K562 (cell line): ENCODE data around the gene OR9Q1. TPM values are rescaled to one million over a fixed set of nuclear protein-coding genes. Genes with fewer than 3 reads are reported as not detected.
A peak's percentile ranks its signal among the peaks of the same experiment; 100 is the strongest.

ENCODE experiments used
- ATAC-seq: fragments of 200-7000 bp; cut with Tn5 transposase; 3 replicates; pipeline ENCODE4 v1.9.1; 2020; ENCODE audit warnings: moderate library complexity
- BruUV-seq: library from RNA; stranded (reverse); fragments of 400-500 nt; replicated peaks from 2 replicates; lab custom pipeline; 2021; lab: Mats Ljungman, UMichigan
- CTCF ChIA-PET: fragments of 300-600 bp; formaldehyde crosslinking; extraction: SDS; loops from one replicate; lab custom pipeline; 2021; ENCODE audit warnings: low intra/inter-chr PET ratio; lab: Yijun Ruan, JAX
- POLR2A ChIA-PET: fragments of 300-600, 350-650 bp; sonication (Branson Sonifier 250); formaldehyde crosslinking; extraction: SDS; loops from one replicate; lab custom pipeline; 2021; ENCODE audit warnings: antibody characterized with exemption, inconsistent platforms; lab: Yijun Ruan, JAX
- DNase-seq, 4 experiments: peaks; one replicate each; pipeline versions ENCODE4 v3.0.0 to v3.0.0-alpha.2; 2011 to 2018; ENCODE audit warnings: low spot score in 3 of 4, mixed read lengths in 3 of 4; ENCODE audit errors: extremely low read depth in 1 of 4
- FAIRE-seq: peaks from 2 replicates; lab custom pipeline; 2011; peaks lifted over from hg19 to GRCh38; lab: Jason Lieb, UNC
- H2AFZ ChIP-seq: 2 replicates; pipeline ENCODE4 v1.6.0; 2011; ENCODE audit warnings: low read depth, low read length, control low read depth, inconsistent platforms
- H3K27ac ChIP-seq: fragments of 200-600 bp; 3 replicates; pipeline ENCODE4 v1.8.0; 2011; ENCODE audit warnings: low read depth, mild to moderate bottlenecking, control low read depth, inconsistent platforms, low read length, moderate library complexity, mixed read lengths; ENCODE audit errors: extremely low read depth
- H3K27me3 ChIP-seq, 2 experiments: fragments of 300-600 bp in 1 of 2; 2 replicates in 1 of 2; 3 replicates in 1 of 2; pipeline versions ENCODE4 v1.6.0 to v1.8.0; 2011; ENCODE audit warnings: inconsistent platforms in 2 of 2, low read length in 2 of 2, mild to moderate bottlenecking in 1 of 2, mixed read lengths in 1 of 2, moderate library complexity in 1 of 2; ENCODE audit not compliant: control insufficient read depth in 2 of 2, insufficient read depth in 2 of 2
- H3K36me3 ChIP-seq: fragments of 300-600 bp; 3 replicates; pipeline ENCODE4 v1.8.0; 2011; ENCODE audit warnings: mild to moderate bottlenecking, low read length, inconsistent platforms; ENCODE audit not compliant: control insufficient read depth, insufficient read depth
- H3K4me1 ChIP-seq, 2 experiments: fragments of 200-600 bp in 1 of 2; replicated peaks in 1 of 2; 2 replicates in 1 of 2; 3 replicates in 1 of 2; pipeline versions ENCODE4 v1.5.1 to v1.8.0; 2011; ENCODE audit warnings: inconsistent platforms in 2 of 2, low read length in 2 of 2, mild to moderate bottlenecking in 1 of 2, mixed read lengths in 1 of 2, moderate library complexity in 1 of 2; ENCODE audit not compliant: control insufficient read depth in 2 of 2, insufficient read depth in 2 of 2
- H3K4me2 ChIP-seq: 2 replicates; pipeline ENCODE4 v1.6.1; 2011; ENCODE audit warnings: low read length, control low read depth, inconsistent platforms, mixed read lengths; ENCODE audit not compliant: insufficient read depth
- H3K4me3 ChIP-seq: fragments of 200-600 bp; sonication (generic), shearing (Covaris generic); 2 replicates; pipeline ENCODE4 v1.5.1; 2016; ENCODE audit warnings: control low read depth, inconsistent platforms
- H3K79me2 ChIP-seq: fragments of 200-600 bp; 3 replicates; pipeline ENCODE4 v1.8.0; 2011; ENCODE audit warnings: low read length, inconsistent platforms; ENCODE audit not compliant: control insufficient read depth, insufficient read depth
- H3K9ac ChIP-seq, 2 experiments: 2 replicates each; pipeline versions ENCODE4 v1.6.0 to v1.6.1; 2011; ENCODE audit warnings: low read depth in 2 of 2, low read length in 2 of 2, control low read depth in 1 of 2, inconsistent platforms in 1 of 2, mild to moderate bottlenecking in 1 of 2, mixed read lengths in 1 of 2; ENCODE audit not compliant: insufficient read depth in 1 of 2
- H3K9me1 ChIP-seq: one replicate; pipeline ENCODE4 v1.6.0; 2011; ENCODE audit warnings: inconsistent platforms, mild to moderate bottlenecking, low read length, moderate library complexity; ENCODE audit not compliant: control insufficient read depth, insufficient read depth
- H3K9me3 ChIP-seq: replicated peaks from 2 replicates; pipeline ENCODE4 v1.5.1; 2011; ENCODE audit warnings: low read depth, low read length, inconsistent platforms; ENCODE audit not compliant: control insufficient read depth, insufficient read depth
- H4K20me1 ChIP-seq: replicated peaks from 2 replicates; pipeline ENCODE4 v1.6.1; 2011; ENCODE audit warnings: low read length, inconsistent platforms, mixed read lengths; ENCODE audit not compliant: control insufficient read depth, insufficient read depth
- CHAMP1 ChIP-seq: fragments of 450-650 bp; IDR thresholded peaks from 2 replicates; pipeline ENCODE4 v1.6.1; 2016; ENCODE audit warnings: mild to moderate bottlenecking
- ELF2 ChIP-seq: fragments of 250-450 bp; sonication (Bioruptor Pico); IDR thresholded peaks from 2 replicates; pipeline ENCODE4 v1.5.0; 2021; ENCODE audit warnings: mild to moderate bottlenecking
- MAZ ChIP-seq, 2 experiments: fragments of 450-650 bp in 1 of 2; sonication (generic) in 1 of 2; formaldehyde crosslinking; IDR thresholded peaks in 1 of 2; conservative IDR thresholded peaks in 1 of 2; 2 replicates each; pipeline versions ENCODE4 v1.4.0 to v1.5.0; 2020; ENCODE audit warnings: mild to moderate bottlenecking in 1 of 2, missing genetic modification reagents in 1 of 2
- NFXL1 ChIP-seq: fragments of 450-650 bp; formaldehyde crosslinking; IDR thresholded peaks from 2 replicates; pipeline ENCODE4 v1.4.0; 2021; ENCODE audit warnings: mild to moderate bottlenecking
- RBM22 ChIP-seq: fragments of 200-400 bp; formaldehyde crosslinking; IDR thresholded peaks from 2 replicates; pipeline ENCODE4 v1.6.1; 2018; ENCODE audit warnings: low read length, low read depth; ENCODE audit not compliant: poor library complexity, severe bottlenecking
- XRCC3 ChIP-seq: fragments of 450-650 bp; IDR thresholded peaks from 2 replicates; pipeline ENCODE4 v1.6.1; 2017; ENCODE audit warnings: mild to moderate bottlenecking, moderate library complexity
- ZKSCAN8 ChIP-seq: fragments of 200-800 bp; sonication (Bioruptor generic); IDR thresholded peaks from 2 replicates; pipeline ENCODE4 v1.6.1; 2016; ENCODE audit warnings: missing genetic modification characterization, missing compliant biosample characterization
- WGBS: fragments of 100-300 bp; shearing (Covaris generic); methylation state at CpG from one replicate; pipeline ENCODE4 v1.1.6; 2016; ENCODE audit warnings: low coverage, mixed read lengths; ENCODE audit not compliant: insufficient coverage; ENCODE audit errors: missing lambda C conversion rate; 5-methylcytosine and 5-hydroxymethylcytosine counted together
- in situ Hi-C: fragments of 300-500 bp; cut with MboI; formaldehyde crosslinking; loops from 4 replicates; pipeline ENCODE4 v1.15.0; 2018; ENCODE audit warnings: inconsistent platforms, mixed read lengths
- intact Hi-C: fragments of 100-400 bp; cut with micrococcal nuclease; formaldehyde crosslinking; loops from 2 replicates; pipeline ENCODE4 v1.14.2; 2022
- polyA plus RNA-seq, 8 experiments: library from polyadenylated mRNA; depleted of rRNA in 4 of 8; stranded (reverse) in 5 of 8; unstranded in 3 of 8; fragments of >200 nt; fragmentation: Nextera tagmentation in 2 of 8; fragmentation: Illumina TruSeq in 1 of 8; extraction: Ambion mirVana in 2 of 8; extraction: Trizol in 1 of 8; gene quantifications; 2 replicates each; pipeline versions ENCODE4 v1.2.1 to v1.2.3, GENCODE V29; 2011 to 2014; ENCODE audit warnings: inconsistent platforms in 1 of 8, missing spikeins in 1 of 8
- total RNA-seq, 7 experiments: library from RNA; depleted of rRNA in 6 of 7; stranded (reverse); fragments of >200 nt in 6 of 7; fragmentation: Illumina TruSeq in 2 of 7; extraction: Trizol in 2 of 7; gene quantifications; 2 replicates each; pipeline versions ENCODE4 v1.2.1 to v1.2.3, GENCODE V29; 2011 to 2021; ENCODE audit warnings: low replicate concordance in 1 of 7

OR9Q1 gene
- total and polyA plus RNA-seq, 9 of the 15 experiments (the other 6 are each of a cell fraction or from before 2014, with no cell fraction given), result not detected

- Histone ChIP-seq H3K4me3 (no peak overlapping the region), H4K20me1 (no peaks in the 10 kb centered on the region), H3K9me3 (no peaks in the 10 kb centered on the region), H3K9ac (no peak overlapping the region), H3K9me1 (no peaks in the 10 kb centered on the region), H3K36me3 (no peaks in the 10 kb centered on the region), H2AFZ (no peak overlapping the region), H3K4me2 (no peak overlapping the region), H3K79me2 (no peaks in the 10 kb centered on the region), H3K27me3 (no peaks in the 10 kb centered on the region), H3K4me1 (no peaks in the 10 kb centered on the region), H3K27ac (no peak overlapping the region)
- WGBS, result 0% methylated on average over 1 of the region's 1 CpG
- ATAC-seq, result peak; percentile 67; the same call in 1 of the 3 replicates
- in situ Hi-C loops, result no loop called here
- no peak for FAIRE-seq
- CTCF ChIA-PET, result no interaction called here
- TF ChIP-seq ELF2 (no peak), MAZ (CRISPR knock-in tag; conservative IDR thresholded peaks at IDR 0.05 in 1 of 2, IDR thresholded peaks at IDR 0.05 in 1 of 2) (no peak), XRCC3 (no peak), RBM22 (no peak), CHAMP1 (no peak), ZKSCAN8 (CRISPR knock-in tag) (no peak), NFXL1 (CRISPR knock-in tag) (no peak)
- DNase-seq, result peak in 1 of 4 experiments; percentile 8
- POLR2A ChIA-PET, result no interaction called here
- intact Hi-C loops, result no loop called here
- BruUV-seq, result no TSS peak
These were observed 110.5 kb downstream of the OR9Q1 start for GRCh38 chr11:58134151-58134550.
